H4 (cell line): ENCODE measurements around the gene TGFA. TPM values are rescaled to one million over a fixed set of nuclear protein-coding genes. Genes with fewer than 3 reads are reported as not detected.

Source experiments
- DNase-seq: peaks from one replicate; pipeline ENCODE4 v3.0.0-alpha.2; 2015; ENCODE audit warnings: low spot score
- total RNA-seq: library from RNA; depleted of rRNA; stranded (reverse); fragments of >200 nt; shearing (Covaris generic); gene quantifications from 2 replicates; pipeline ENCODE4 v1.2.3, GENCODE V29; 2014; rRNA removed

The TGFA gene
- total RNA-seq, 1 experiment from 2014 or later, result 32.2 TPM

- DNase-seq, result no peak
These were observed 133.5 kb downstream of the TGFA start for GRCh38 chr2:70420143-70420542.

DNA sequence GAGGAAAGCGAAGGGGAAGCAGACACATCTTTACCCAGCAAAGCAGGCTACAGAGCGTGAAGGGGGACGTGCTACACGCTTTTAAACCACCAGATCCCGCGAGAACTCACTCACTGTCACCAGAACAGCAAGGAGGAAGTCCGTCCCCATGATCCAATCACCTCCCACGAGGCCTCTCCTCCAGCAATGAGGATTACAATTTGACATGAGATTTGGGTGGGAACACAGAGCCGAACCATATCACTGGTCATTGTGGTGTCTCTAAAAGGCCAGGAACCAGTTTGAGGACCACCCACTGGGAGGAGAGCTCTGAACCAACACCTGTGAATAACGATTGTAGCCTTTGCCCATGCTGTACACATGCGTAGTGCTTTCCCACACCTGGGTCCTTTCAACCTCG is 135.1 kb downstream of the TGFA start:
- DNase-seq, result no peak

- DNase-seq, result no peak
These were observed 136.6 kb downstream of the TGFA start for GRCh38 chr2:70417011-70417410.

DNA sequence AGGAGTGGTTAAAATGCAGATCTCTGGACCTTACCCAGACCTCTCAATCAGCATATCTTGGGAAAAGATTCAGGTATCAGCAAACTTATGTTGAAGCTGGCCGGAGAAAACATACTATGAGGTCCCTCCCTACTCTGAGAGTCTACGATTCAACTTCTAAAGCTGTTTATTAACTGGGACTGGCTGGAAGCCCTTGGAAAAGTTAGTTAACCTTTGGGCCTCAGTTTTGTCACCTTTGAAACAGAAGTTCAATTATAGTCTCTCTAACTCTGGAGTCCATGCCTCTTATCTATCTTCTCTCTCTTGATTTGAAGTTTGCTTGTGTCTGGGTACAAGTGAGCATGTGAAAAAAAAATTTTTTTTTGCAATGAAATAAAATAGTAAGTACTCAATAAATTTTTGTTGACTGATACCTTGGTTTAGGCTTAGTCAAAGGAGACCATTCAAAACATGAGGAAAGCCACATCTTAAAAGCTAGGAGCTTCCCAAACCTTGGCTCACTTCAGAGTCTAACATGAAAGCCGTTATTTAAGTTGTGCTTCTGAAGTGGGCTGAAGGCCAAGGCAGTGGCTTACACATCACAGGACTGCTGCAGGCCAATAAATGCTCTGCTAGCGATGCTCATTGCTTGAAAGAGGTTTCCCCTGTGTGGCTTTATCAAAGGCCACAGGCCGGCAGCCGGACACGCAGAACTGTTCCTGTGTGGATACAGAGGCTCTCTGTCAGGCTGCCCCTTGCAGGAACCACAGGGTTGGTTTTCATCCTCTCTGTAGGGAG is 141.1 kb downstream of the TGFA start:
- no peak for DNase-seq

DNA sequence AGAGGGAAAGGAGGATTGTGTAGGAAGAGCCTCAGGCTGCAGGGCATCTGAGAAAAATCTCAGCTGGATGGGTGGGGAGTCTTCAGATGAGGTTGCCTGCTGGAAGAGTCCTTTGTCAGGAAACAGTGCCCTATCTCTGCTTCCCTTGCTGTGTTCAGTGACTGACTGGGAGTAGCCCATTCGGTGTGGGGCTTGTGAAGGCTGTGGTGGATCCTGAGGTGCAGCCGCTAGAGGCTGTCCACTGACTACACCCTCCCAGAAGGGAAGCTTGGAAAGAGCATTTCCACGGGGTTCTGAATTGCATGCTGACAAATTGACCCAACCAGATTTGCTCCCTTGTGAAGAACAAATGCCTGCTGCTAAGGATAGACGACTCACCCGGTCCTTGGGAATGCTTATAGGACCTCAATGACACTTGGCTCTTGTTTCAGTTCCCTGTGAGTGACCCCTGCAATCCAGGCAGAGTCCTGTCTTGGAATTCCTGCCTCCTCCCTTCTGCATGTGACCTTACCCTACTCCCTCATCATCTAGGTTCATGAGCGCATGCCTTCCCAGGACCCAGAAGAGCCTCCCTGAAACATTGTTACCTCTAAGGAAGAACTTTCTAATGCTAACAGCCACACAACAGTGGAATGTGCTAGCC is 142.0 kb downstream of the TGFA start:
- DNase-seq, result no peak

GRCh38 chr2:70403267-70404053 is 150.2 kb downstream of the TGFA start:
- peak; percentile 22 for DNase-seq

DNA sequence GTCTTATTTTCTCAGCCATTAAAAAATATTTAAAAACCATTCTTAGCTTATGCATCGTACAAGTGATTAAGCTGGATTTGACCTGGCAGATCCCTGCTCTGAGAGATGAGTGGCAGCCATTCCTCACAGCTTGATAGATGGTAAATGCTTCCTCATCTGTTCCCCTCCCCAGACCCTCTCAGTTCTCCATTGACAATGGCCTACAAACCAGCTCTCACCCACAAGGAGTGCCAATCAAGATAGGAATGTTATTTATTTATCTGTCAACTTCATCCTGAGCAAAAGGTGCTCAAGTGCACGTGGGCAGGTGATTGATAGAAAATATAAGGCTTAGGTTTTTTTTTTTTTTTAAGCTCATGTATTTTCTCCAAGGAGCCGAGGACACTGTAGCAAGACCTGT is 153.1 kb downstream of the TGFA start:
- no peak for DNase-seq

- no peak for DNase-seq
These were observed 154.6 kb downstream of the TGFA start for GRCh38 chr2:70399046-70399445.

Other genes starting within 250 kb of the TGFA start
- gene ADD2, start 214.4 kb upstream of the TGFA start, total RNA-seq, result 16.3 and 24.3 TPM in 2 replicates
- gene FIGLA, start 236.8 kb upstream of the TGFA start, total RNA-seq, result not detected in 2 replicates